ENCODE results near the gene NXPH4. TPM values are rescaled to one million over a fixed set of nuclear protein-coding genes. Genes with fewer than 3 reads are reported as not detected.

NXPH4 gene
- total RNA-seq, 1 experiment from 2014 or later, result 1.7 TPM

GRCh38 chr12:57273516-57273915, 56.9 kb downstream of the NXPH4 start:
- DNase-seq (ENCODE audit: low read depth), result no peak

Other genes starting within 250 kb of the NXPH4 start
- 2.3 and 2.6 TPM in 2 replicates for gene ZBTB39, start 210.2 kb upstream of the NXPH4 start, total RNA-seq (2014; rRNA removed; shearing (Covaris generic))
- not detected in 2 replicates for gene TAC3, start 200.3 kb upstream of the NXPH4 start, total RNA-seq (2014; rRNA removed; shearing (Covaris generic))
- not detected in 2 replicates for gene MYO1A, start 166.7 kb upstream of the NXPH4 start, total RNA-seq (2014; rRNA removed; shearing (Covaris generic))
- 27.9 and 30.4 TPM in 2 replicates for gene NEMP1, start 138.0 kb upstream of the NXPH4 start, total RNA-seq (2014; rRNA removed; shearing (Covaris generic))
- gene NAB2, start 127.7 kb upstream of the NXPH4 start, total RNA-seq (2014; rRNA removed; shearing (Covaris generic)), result 10.9 and 17.6 TPM in 2 replicates
- 29.4 and 33.0 TPM in 2 replicates for gene STAT6, start 105.4 kb upstream of the NXPH4 start, total RNA-seq (2014; rRNA removed; shearing (Covaris generic))
- gene LRP1, start 88.3 kb upstream of the NXPH4 start, total RNA-seq (2014; rRNA removed; shearing (Covaris generic)), result 28.8 and 31.6 TPM in 2 replicates
- gene LRP1-AS, start 69.2 kb upstream of the NXPH4 start, total RNA-seq (2014; rRNA removed; shearing (Covaris generic)), result not detected in 2 replicates
- gene SHMT2, start 12.9 kb downstream of the NXPH4 start, total RNA-seq (2014; rRNA removed; shearing (Covaris generic)), result 89.3 and 108 TPM in 2 replicates
- gene STAC3, start 34.4 kb downstream of the NXPH4 start, total RNA-seq (2014; rRNA removed; shearing (Covaris generic)), result 0.84 TPM in 1 of 2 replicates, not detected in the other
- 10.8 and 12.3 TPM in 2 replicates for gene R3HDM2, start 214.2 kb downstream of the NXPH4 start, total RNA-seq (2014; rRNA removed; shearing (Covaris generic))
- not detected in 2 replicates for gene INHBC, start 218.0 kb downstream of the NXPH4 start, total RNA-seq (2014; rRNA removed; shearing (Covaris generic))
- 0.24 and 0.88 TPM in 2 replicates for gene INHBE, start 238.5 kb downstream of the NXPH4 start, total RNA-seq (2014; rRNA removed; shearing (Covaris generic))
- gene GLI1, start 243.0 kb downstream of the NXPH4 start, total RNA-seq (2014; rRNA removed; shearing (Covaris generic)), result 0.49 and 0.60 TPM in 2 replicates

All from RPMI7951 (cell line).